Measurements from ENCODE around the gene SLC35G1.

Gene SLC35G1

DNA sequence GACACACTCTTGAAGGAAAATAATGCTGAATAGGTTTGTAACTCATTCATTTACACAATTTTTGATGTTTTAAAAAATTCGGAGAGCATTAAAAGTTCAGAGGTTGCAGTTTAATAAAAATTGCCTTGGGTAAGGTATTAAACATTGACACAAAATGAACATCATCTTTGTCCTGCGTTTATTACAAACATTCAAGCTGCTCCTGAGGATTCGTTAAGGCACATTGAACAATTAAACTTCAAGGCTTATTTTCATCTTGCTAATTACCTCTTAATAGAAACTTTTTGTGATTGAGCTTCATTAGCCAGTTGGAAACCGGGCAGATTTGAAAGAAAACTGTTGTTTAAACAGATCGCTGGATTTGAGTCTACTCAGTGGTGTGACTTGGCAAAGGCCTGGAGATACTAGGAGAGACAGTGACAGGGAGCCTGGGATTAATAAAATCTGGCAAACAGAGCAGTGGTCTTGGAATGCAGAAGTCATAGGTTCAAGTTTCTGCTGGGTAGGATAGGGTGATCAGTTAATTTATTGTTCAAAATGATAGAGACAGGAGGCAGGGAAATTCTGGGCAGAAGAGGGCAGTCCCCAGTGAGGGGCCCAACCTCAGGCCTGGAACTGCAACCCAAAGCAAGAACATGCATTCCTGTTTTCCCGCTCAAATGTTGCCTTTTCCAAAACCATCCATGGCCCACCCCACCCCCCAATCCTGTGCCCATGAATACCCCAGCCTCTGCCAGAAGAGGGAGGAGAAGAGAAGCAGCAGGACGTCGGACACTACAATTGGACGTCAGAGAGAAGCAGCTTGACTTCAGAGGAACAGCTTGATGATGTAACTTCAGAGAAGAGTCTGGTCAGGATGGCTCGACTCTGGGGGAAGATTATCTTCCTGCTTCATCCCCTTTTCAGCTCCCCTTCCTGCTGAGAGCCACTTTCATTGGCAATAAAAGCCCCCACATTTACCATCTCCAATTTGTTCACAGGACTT, 43.5 kb upstream of the SLC35G1 start:
- H3K14ac ChIP-seq (ENCODE audit: low read length), result no peak overlapping the region
- H3K27ac ChIP-seq (replicated peaks; ENCODE audit: low read length), result no peak overlapping the region
- no peaks in the 10 kb centered on the region for H3K79me1 ChIP-seq (ENCODE audit: low read depth, low read length)
- H3K4me2 ChIP-seq (ENCODE audit: insufficient read depth, low read length, poor library complexity, severe bottlenecking), result no peak overlapping the region
- no peak overlapping the region for H2AK5ac ChIP-seq (ENCODE audit: low read depth, low read length)
- no peak overlapping the region for H4K8ac ChIP-seq (ENCODE audit: low read depth, low read length)
- H2BK12ac ChIP-seq (ENCODE audit: low read length), result no peak overlapping the region
- no peaks in the 10 kb centered on the region for H3K4me1 ChIP-seq (ENCODE audit: control insufficient read depth in 2 of 2, insufficient read depth in 1 of 2, low read depth in 1 of 2, low read length in 2 of 2)
- no peak overlapping the region for H3K4ac ChIP-seq (ENCODE audit: low read length)
- H3K9me3 ChIP-seq (replicated peaks in 1 of 2; ENCODE audit: control insufficient read depth in 2 of 2, insufficient read depth in 1 of 2, low read depth in 1 of 2, low read length in 2 of 2), result peaks cover 4 to 7% of the 10 kb centered on the region in 2 donors
- no peak overlapping the region for H3K9ac ChIP-seq (ENCODE audit: low read depth, low read length, poor library complexity)
- H3K18ac ChIP-seq (ENCODE audit: low read length), result peak overlapping the region; percentile 22
- no peak overlapping the region for H3K4me3 ChIP-seq (ENCODE audit: low read length in 2 of 2)
- H2BK5ac ChIP-seq (ENCODE audit: low read length), result no peak overlapping the region
- peaks cover 0 to 28% (median 0%) of the 10 kb centered on the region in 3 experiments for H3K27me3 ChIP-seq (ENCODE audit: control insufficient read depth in 3 of 3, insufficient read depth in 3 of 3, low read depth in 1 of 3, low read length in 3 of 3)
- DNase-seq (ENCODE audit: low spot score), result no peak
- no peaks in the 10 kb centered on the region for H3K36me3 ChIP-seq (replicated peaks in 1 of 2; ENCODE audit: control insufficient read depth in 2 of 2, insufficient read depth in 2 of 2, low read length in 2 of 2)
- H2AFZ ChIP-seq (ENCODE audit: low read length), result peak overlapping the region; percentile 23
- no peak overlapping the region for H2BK15ac ChIP-seq (ENCODE audit: low read length)
- no peak overlapping the region for H4K91ac ChIP-seq (ENCODE audit: low read depth, low read length, poor library complexity)
- no peak overlapping the region for H2BK120ac ChIP-seq (ENCODE audit: low read depth, low read length)
- no CpG with 5 or more reads among the region's 10 CpGs for WGBS, 2 donors (ENCODE audit: extremely low coverage in 2 of 2, insufficient read length in 2 of 2, insufficient replicate concordance in 1 of 2)
- H3K23ac ChIP-seq (ENCODE audit: low read depth, low read length, poor library complexity), result no peak overlapping the region

DNA sequence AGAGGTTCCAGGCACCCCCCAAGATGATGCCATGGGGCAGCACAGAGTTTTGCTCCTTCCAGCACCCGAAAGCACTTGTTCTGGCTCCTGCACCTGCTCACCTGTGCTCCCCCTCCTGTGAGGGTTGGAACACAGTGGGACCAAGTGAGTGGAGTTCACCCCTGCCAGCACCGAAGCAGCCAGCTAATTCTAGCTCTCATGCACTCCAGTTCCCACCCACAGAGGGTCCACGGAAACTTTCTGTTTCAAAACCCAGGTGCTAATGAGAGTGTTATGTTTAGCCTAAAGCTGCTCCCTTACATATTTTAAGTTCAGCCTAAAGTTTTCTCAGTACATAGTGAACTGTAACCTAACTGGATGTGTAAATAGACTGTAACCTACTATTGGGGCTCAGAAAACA, 42.6 kb upstream of the SLC35G1 start:
- Histone ChIP-seq H4K8ac (ENCODE audit: low read depth, low read length) (no peak overlapping the region), H3K27me3 (ENCODE audit: control insufficient read depth in 3 of 3, insufficient read depth in 3 of 3, low read depth in 1 of 3, low read length in 3 of 3) (peaks cover 0 to 31% (median 0%) of the 10 kb centered on the region in 3 experiments), H3K18ac (ENCODE audit: low read length) (no peak overlapping the region), H3K4me3 (ENCODE audit: low read length in 2 of 2) (no peak overlapping the region), H2BK12ac (ENCODE audit: low read length) (peak overlapping the region; percentile 59), H3K4me1 (ENCODE audit: control insufficient read depth in 2 of 2, insufficient read depth in 1 of 2, low read depth in 1 of 2, low read length in 2 of 2) (no peaks in the 10 kb centered on the region), H2BK5ac (ENCODE audit: low read length) (no peak overlapping the region), H2BK15ac (ENCODE audit: low read length) (no peak overlapping the region), H3K9me3 (replicated peaks in 1 of 2; ENCODE audit: control insufficient read depth in 2 of 2, insufficient read depth in 1 of 2, low read depth in 1 of 2, low read length in 2 of 2) (peaks cover 4 to 7% of the 10 kb centered on the region in 2 donors), H4K91ac (ENCODE audit: low read depth, low read length, poor library complexity) (no peak overlapping the region), H3K14ac (ENCODE audit: low read length) (no peak overlapping the region), H3K27ac (replicated peaks; ENCODE audit: low read length) (no peak overlapping the region), H3K4ac (ENCODE audit: low read length) (no peak overlapping the region), H3K36me3 (replicated peaks in 1 of 2; ENCODE audit: control insufficient read depth in 2 of 2, insufficient read depth in 2 of 2, low read length in 2 of 2) (no peaks in the 10 kb centered on the region), H3K79me1 (ENCODE audit: low read depth, low read length) (no peaks in the 10 kb centered on the region), H3K9ac (ENCODE audit: low read depth, low read length, poor library complexity) (no peak overlapping the region), H2BK120ac (ENCODE audit: low read depth, low read length) (no peak overlapping the region), H3K4me2 (ENCODE audit: insufficient read depth, low read length, poor library complexity, severe bottlenecking) (no peak overlapping the region), H2AFZ (ENCODE audit: low read length) (no peak overlapping the region), H3K23ac (ENCODE audit: low read depth, low read length, poor library complexity) (no peak overlapping the region), H2AK5ac (ENCODE audit: low read depth, low read length) (no peak overlapping the region)
- no peak for DNase-seq (ENCODE audit: low spot score)
- no CpG with 5 or more reads among the region's 3 CpGs for WGBS, 2 donors (ENCODE audit: extremely low coverage in 2 of 2, insufficient read length in 2 of 2, insufficient replicate concordance in 1 of 2)

GRCh38 chr10:93852476-93853095, 41.2 kb upstream of the SLC35G1 start:
- Histone ChIP-seq H3K9me3 (replicated peaks in 1 of 2; ENCODE audit: control insufficient read depth in 2 of 2, insufficient read depth in 1 of 2, low read depth in 1 of 2, low read length in 2 of 2) (peaks cover 4 to 7% of the 10 kb centered on the region in 2 donors), H3K14ac (ENCODE audit: low read length) (no peak overlapping the region), H2BK5ac (ENCODE audit: low read length) (no peak overlapping the region), H3K23ac (ENCODE audit: low read depth, low read length, poor library complexity) (no peak overlapping the region), H3K4me1 (ENCODE audit: control insufficient read depth in 2 of 2, insufficient read depth in 1 of 2, low read depth in 1 of 2, low read length in 2 of 2) (no peaks in the 10 kb centered on the region), H2AK5ac (ENCODE audit: low read depth, low read length) (no peak overlapping the region), H4K91ac (ENCODE audit: low read depth, low read length, poor library complexity) (no peak overlapping the region), H3K4me2 (ENCODE audit: insufficient read depth, low read length, poor library complexity, severe bottlenecking) (no peak overlapping the region), H3K18ac (ENCODE audit: low read length) (no peak overlapping the region), H3K79me1 (ENCODE audit: low read depth, low read length) (no peaks in the 10 kb centered on the region), H3K27ac (replicated peaks; ENCODE audit: low read length) (no peak overlapping the region), H3K4me3 (ENCODE audit: low read length in 2 of 2) (no peak overlapping the region), H2AFZ (ENCODE audit: low read length) (no peak overlapping the region), H4K8ac (ENCODE audit: low read depth, low read length) (no peak overlapping the region), H2BK12ac (ENCODE audit: low read length) (no peak overlapping the region), H3K36me3 (replicated peaks in 1 of 2; ENCODE audit: control insufficient read depth in 2 of 2, insufficient read depth in 2 of 2, low read length in 2 of 2) (no peaks in the 10 kb centered on the region), H3K4ac (ENCODE audit: low read length) (no peak overlapping the region), H2BK15ac (ENCODE audit: low read length) (no peak overlapping the region), H3K27me3 (ENCODE audit: control insufficient read depth in 3 of 3, insufficient read depth in 3 of 3, low read depth in 1 of 3, low read length in 3 of 3) (peaks cover 0 to 44% (median 0%) of the 10 kb centered on the region in 3 experiments), H3K9ac (ENCODE audit: low read depth, low read length, poor library complexity) (no peak overlapping the region), H2BK120ac (ENCODE audit: low read depth, low read length) (no peak overlapping the region)
- no peak for DNase-seq (ENCODE audit: low spot score)
- no CpG with 5 or more reads among the region's 4 CpGs for WGBS, 2 donors (ENCODE audit: extremely low coverage in 2 of 2, insufficient read length in 2 of 2, insufficient replicate concordance in 1 of 2)

DNA sequence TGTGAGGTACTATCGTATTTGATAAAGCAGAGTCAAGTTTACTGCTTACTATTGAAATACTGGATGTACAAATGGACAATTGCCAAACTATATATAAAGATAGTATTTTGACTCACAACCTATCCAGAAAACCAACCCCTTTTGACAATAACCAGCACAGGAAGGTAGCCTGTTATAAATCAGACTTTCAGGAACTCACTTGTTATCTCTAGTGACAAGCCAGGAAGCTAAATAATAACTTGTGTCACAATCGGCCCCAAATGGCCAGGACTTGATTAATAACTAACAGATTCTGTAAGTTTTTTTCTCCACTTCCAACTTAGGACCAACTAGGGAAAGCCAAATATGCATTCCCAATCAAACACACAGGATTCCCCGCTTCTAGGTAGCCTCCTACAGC, 38.8 kb upstream of the SLC35G1 start:
- Histone ChIP-seq H2BK120ac (ENCODE audit: low read depth, low read length) (no peak overlapping the region), H3K4me1 (ENCODE audit: control insufficient read depth in 2 of 2, insufficient read depth in 1 of 2, low read depth in 1 of 2, low read length in 2 of 2) (no peaks in the 10 kb centered on the region), H3K18ac (ENCODE audit: low read length) (no peak overlapping the region), H2BK12ac (ENCODE audit: low read length) (no peak overlapping the region), H2BK5ac (ENCODE audit: low read length) (no peak overlapping the region), H3K9me3 (replicated peaks in 1 of 2; ENCODE audit: control insufficient read depth in 2 of 2, insufficient read depth in 1 of 2, low read depth in 1 of 2, low read length in 2 of 2) (peaks cover 4 to 7% of the 10 kb centered on the region in 2 donors), H3K9ac (ENCODE audit: low read depth, low read length, poor library complexity) (no peak overlapping the region), H3K4ac (ENCODE audit: low read length) (no peak overlapping the region), H3K36me3 (replicated peaks in 1 of 2; ENCODE audit: control insufficient read depth in 2 of 2, insufficient read depth in 2 of 2, low read length in 2 of 2) (no peaks in the 10 kb centered on the region), H3K4me2 (ENCODE audit: insufficient read depth, low read length, poor library complexity, severe bottlenecking) (no peak overlapping the region), H2AK5ac (ENCODE audit: low read depth, low read length) (no peak overlapping the region), H3K79me1 (ENCODE audit: low read depth, low read length) (no peaks in the 10 kb centered on the region), H3K23ac (ENCODE audit: low read depth, low read length, poor library complexity) (no peak overlapping the region), H2AFZ (ENCODE audit: low read length) (no peak overlapping the region), H3K27me3 (ENCODE audit: control insufficient read depth in 3 of 3, insufficient read depth in 3 of 3, low read depth in 1 of 3, low read length in 3 of 3) (peaks cover 0 to 37% (median 0%) of the 10 kb centered on the region in 3 experiments), H2BK15ac (ENCODE audit: low read length) (no peak overlapping the region), H3K27ac (replicated peaks; ENCODE audit: low read length) (no peak overlapping the region), H3K14ac (ENCODE audit: low read length) (no peak overlapping the region), H4K91ac (ENCODE audit: low read depth, low read length, poor library complexity) (no peak overlapping the region), H4K8ac (ENCODE audit: low read depth, low read length) (no peak overlapping the region), H3K4me3 (ENCODE audit: low read length in 2 of 2) (no peak overlapping the region)
- WGBS, 2 donors (ENCODE audit: extremely low coverage in 2 of 2, insufficient read length in 2 of 2, insufficient replicate concordance in 1 of 2), result no CpG with 5 or more reads among the region's 3 CpGs
- no peak for DNase-seq (ENCODE audit: low spot score)
